Measurements from ENCODE around the gene MSI2.

DNA sequence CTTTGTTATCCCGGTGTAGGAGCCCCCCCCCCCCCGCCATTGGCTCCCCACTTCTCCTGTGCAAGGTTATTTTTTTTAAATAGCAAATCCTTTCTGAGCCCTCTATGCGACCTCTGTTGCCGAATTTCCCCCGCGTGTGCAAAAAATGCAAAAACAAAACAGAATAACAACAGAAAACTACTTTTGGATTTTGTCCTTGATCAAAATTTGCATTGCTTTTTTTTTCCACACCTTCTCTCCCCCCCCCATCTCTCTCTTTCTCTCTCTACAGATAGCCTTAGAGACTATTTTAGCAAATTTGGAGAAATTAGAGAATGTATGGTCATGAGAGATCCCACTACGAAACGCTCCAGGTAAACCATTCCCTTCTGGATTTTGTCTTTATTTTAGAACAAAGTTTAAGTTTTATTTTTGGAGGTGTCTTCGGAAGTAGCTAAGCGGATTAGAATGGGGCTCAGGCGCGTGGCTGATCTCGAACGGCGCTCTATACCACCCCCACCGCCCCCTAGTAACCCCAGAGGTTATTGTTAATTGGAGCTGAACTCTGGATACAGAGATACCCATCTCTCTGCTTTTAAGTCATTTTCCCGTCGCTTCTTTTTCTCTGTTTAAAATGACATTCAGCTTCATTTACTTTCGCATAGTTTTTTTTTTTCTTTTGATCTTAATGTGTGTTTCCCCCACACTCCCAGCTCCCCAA, 1.0 kb downstream of the MSI2 start:
- TF ChIP-seq, protein P1, sequence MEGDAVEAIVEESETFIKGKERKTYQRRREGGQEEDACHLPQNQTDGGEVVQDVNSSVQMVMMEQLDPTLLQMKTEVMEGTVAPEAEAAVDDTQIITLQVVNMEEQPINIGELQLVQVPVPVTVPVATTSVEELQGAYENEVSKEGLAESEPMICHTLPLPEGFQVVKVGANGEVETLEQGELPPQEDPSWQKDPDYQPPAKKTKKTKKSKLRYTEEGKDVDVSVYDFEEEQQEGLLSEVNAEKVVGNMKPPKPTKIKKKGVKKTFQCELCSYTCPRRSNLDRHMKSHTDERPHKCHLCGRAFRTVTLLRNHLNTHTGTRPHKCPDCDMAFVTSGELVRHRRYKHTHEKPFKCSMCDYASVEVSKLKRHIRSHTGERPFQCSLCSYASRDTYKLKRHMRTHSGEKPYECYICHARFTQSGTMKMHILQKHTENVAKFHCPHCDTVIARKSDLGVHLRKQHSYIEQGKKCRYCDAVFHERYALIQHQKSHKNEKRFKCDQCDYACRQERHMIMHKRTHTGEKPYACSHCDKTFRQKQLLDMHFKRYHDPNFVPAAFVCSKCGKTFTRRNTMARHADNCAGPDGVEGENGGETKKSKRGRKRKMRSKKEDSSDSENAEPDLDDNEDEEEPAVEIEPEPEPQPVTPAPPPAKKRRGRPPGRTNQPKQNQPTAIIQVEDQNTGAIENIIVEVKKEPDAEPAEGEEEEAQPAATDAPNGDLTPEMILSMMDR (IDR thresholded peaks at IDR 0.05; ENCODE audit: insufficient read depth, low read depth, low read length), result no peak
- no peak for TF ChIP-seq EZH2 (IDR thresholded peaks at IDR 0.05; ENCODE audit: insufficient read depth, low read length)
